Endodermal cell (in vitro differentiated cells): ENCODE data around the gene MEI1. TPM values are rescaled to one million over a fixed set of nuclear protein-coding genes. Genes with fewer than 3 reads are reported as not detected.

Experiments
- DNase-seq: peaks from one replicate; pipeline ENCODE4 v3.0.0-alpha.2; 2017
- H3K27ac ChIP-seq: 2 replicates; pipeline ENCODE4 v1.5.1; 2013; ENCODE audit warnings: mild to moderate bottlenecking, low read depth, low read length, moderate library complexity
- H3K27me3 ChIP-seq: 2 replicates; pipeline ENCODE4 v1.6.1; 2013; ENCODE audit warnings: mild to moderate bottlenecking, low read length, moderate library complexity; ENCODE audit not compliant: insufficient read depth, control insufficient read depth, poor library complexity, severe bottlenecking
- H3K36me3 ChIP-seq: 2 replicates; pipeline ENCODE4 v1.7.0; 2013; ENCODE audit warnings: mild to moderate bottlenecking, low read length, moderate library complexity; ENCODE audit not compliant: control insufficient read depth, insufficient read depth
- H3K4me1 ChIP-seq: one replicate; pipeline ENCODE4 v1.7.0; 2013; ENCODE audit warnings: low read length; ENCODE audit not compliant: control insufficient read depth, insufficient read depth
- H3K4me3 ChIP-seq: 2 replicates; pipeline ENCODE4 v1.5.1; 2013; ENCODE audit warnings: mild to moderate bottlenecking, low read length, moderate library complexity
- H3K9ac ChIP-seq: 2 replicates; pipeline ENCODE4 v1.6.1; 2013; ENCODE audit warnings: mild to moderate bottlenecking, low read length, moderate library complexity; ENCODE audit not compliant: poor library complexity, severe bottlenecking; ENCODE audit errors: extremely low read depth
- H3K9me3 ChIP-seq: 2 replicates; pipeline ENCODE4 v1.6.1; 2013; ENCODE audit warnings: mild to moderate bottlenecking, low read length, moderate library complexity; ENCODE audit not compliant: control insufficient read depth
- H3K27ac Mint-ChIP-seq: 2 replicates; pipeline ENCODE4 v1.8.0; 2020; ENCODE audit warnings: mixed read lengths
- H3K27me3 Mint-ChIP-seq: 2 replicates; pipeline ENCODE4 v1.8.0; 2021; ENCODE audit warnings: mild to moderate bottlenecking, mixed read lengths; ENCODE audit not compliant: insufficient read depth
- H3K36me3 Mint-ChIP-seq: 2 replicates; pipeline ENCODE4 v1.8.0; 2020; ENCODE audit warnings: low read depth, mixed read lengths
- H3K4me1 Mint-ChIP-seq: 2 replicates; pipeline ENCODE4 v1.8.0; 2020; ENCODE audit warnings: mixed read lengths
- H3K4me3 Mint-ChIP-seq: 2 replicates; pipeline ENCODE4 v1.8.0; 2020; ENCODE audit warnings: mild to moderate bottlenecking, moderate library complexity, mixed read lengths
- H3K9me3 Mint-ChIP-seq: 2 replicates; pipeline ENCODE4 v1.8.0; 2020; ENCODE audit warnings: mild to moderate bottlenecking, mixed read lengths
- CTCF ChIP-seq: fragments of 200-600 bp; sonication (generic); conservative IDR thresholded peaks from 2 replicates; pipeline ENCODE4 v1.5.0; 2021; ENCODE audit warnings: antibody characterized with exemption, mild to moderate bottlenecking
- WGBS, 2 experiments: methylation state at CpG; one replicate each; pipeline versions ENCODE4 v1.1.5 to v1.1.7; 2013; ENCODE audit warnings: missing lambda C conversion rate in 2 of 2, mixed read lengths in 1 of 2; ENCODE audit not compliant: insufficient coverage in 1 of 2, insufficient read length in 1 of 2; 5-methylcytosine and 5-hydroxymethylcytosine counted together
- total RNA-seq, 2 donors: library from RNA; stranded (reverse); fragmentation: NEBNext Ultra II Directional in 1 of 2; extraction: Animal tissue kit (Norgen Biotek cat#: 25700) in 1 of 2; gene quantifications; 2 replicates in 1 of 2; 3 replicates in 1 of 2; pipeline ENCODE4 v1.2.1, GENCODE V29; 2021

Gene MEI1
- total RNA-seq, 2 donors from 2014 or later: 1.2 to 1.5 TPM

- no peaks in the 10 kb centered on the region for H3K36me3 ChIP-seq
- no peak overlapping the region for H3K27ac ChIP-seq
- H3K4me3 ChIP-seq: no peak overlapping the region
- Mint-ChIP-seq H3K36me3 (no peaks in the 10 kb centered on the region), H3K27me3 (peaks cover 51% of the 10 kb centered on the region), H3K4me3 (no peak overlapping the region), H3K4me1 (peaks cover 38% of the 10 kb centered on the region), H3K27ac (no peak overlapping the region), H3K9me3 (no peaks in the 10 kb centered on the region)
- no peaks in the 10 kb centered on the region for H3K9me3 ChIP-seq
- 98 to 100% methylated on average over 1 of the region's 2 CpGs for WGBS, 2 experiments
- no peak for DNase-seq
- peaks cover 37% of the 10 kb centered on the region for H3K27me3 ChIP-seq
- TF ChIP-seq CTCF: no peak
- H3K9ac ChIP-seq: no peak overlapping the region
- no peaks in the 10 kb centered on the region for H3K4me1 ChIP-seq
Measured at GRCh38 chr22:41777749-41778425, 78.6 kb downstream of the MEI1 start.

- 62 to 63% methylated on average over 3 of the region's 3 CpGs for WGBS, 2 experiments
- Histone ChIP-seq H3K36me3 (no peaks in the 10 kb centered on the region), H3K9me3 (no peaks in the 10 kb centered on the region), H3K4me1 (no peaks in the 10 kb centered on the region), H3K27me3 (peaks cover 51% of the 10 kb centered on the region), H3K4me3 (no peak overlapping the region), H3K9ac (no peak overlapping the region), H3K27ac (no peak overlapping the region)
- Mint-ChIP-seq H3K4me1 (peaks cover 28% of the 10 kb centered on the region), H3K4me3 (no peak overlapping the region), H3K27ac (no peak overlapping the region), H3K9me3 (no peaks in the 10 kb centered on the region), H3K36me3 (no peaks in the 10 kb centered on the region), H3K27me3 (peaks cover 64% of the 10 kb centered on the region)
- no peak for TF ChIP-seq CTCF
- no peak for DNase-seq
Measured at GRCh38 chr22:41779929-41780505, 80.7 kb downstream of the MEI1 start.

- Histone ChIP-seq H3K9ac (no peak overlapping the region), H3K4me3 (no peak overlapping the region), H3K4me1 (no peaks in the 10 kb centered on the region), H3K27me3 (peaks cover 51% of the 10 kb centered on the region), H3K27ac (no peak overlapping the region), H3K36me3 (no peaks in the 10 kb centered on the region), H3K9me3 (no peaks in the 10 kb centered on the region)
- no peak overlapping the region for H3K27ac Mint-ChIP-seq
- H3K9me3 Mint-ChIP-seq: no peaks in the 10 kb centered on the region
- DNase-seq: peak; percentile 64
- no peaks in the 10 kb centered on the region for H3K36me3 Mint-ChIP-seq
- peaks cover 63% of the 10 kb centered on the region for H3K27me3 Mint-ChIP-seq
- H3K4me3 Mint-ChIP-seq: no peak overlapping the region
- TF ChIP-seq CTCF: no peak
- 72 to 76% methylated on average over 10 to 11 of the region's 11 CpGs for WGBS, 2 experiments
- H3K4me1 Mint-ChIP-seq: peaks cover 27% of the 10 kb centered on the region
Measured at GRCh38 chr22:41780746-41781505, 81.6 kb downstream of the MEI1 start.
